GM18508 (cell line): ENCODE results near the gene CGNL1.

Source experiments
- ATAC-seq: cut with Tn5 transposase; IDR thresholded peaks from one replicate; pipeline ENCODE4 v1.9.1; 2021; ENCODE audit warnings: moderate number of reproducible peaks; ENCODE audit not compliant: insufficient read depth, unreplicated experiment

The CGNL1 gene

GRCh38 chr15:57419335-57419734 is 43.0 kb downstream of the CGNL1 start:
- ATAC-seq = no peak

DNA sequence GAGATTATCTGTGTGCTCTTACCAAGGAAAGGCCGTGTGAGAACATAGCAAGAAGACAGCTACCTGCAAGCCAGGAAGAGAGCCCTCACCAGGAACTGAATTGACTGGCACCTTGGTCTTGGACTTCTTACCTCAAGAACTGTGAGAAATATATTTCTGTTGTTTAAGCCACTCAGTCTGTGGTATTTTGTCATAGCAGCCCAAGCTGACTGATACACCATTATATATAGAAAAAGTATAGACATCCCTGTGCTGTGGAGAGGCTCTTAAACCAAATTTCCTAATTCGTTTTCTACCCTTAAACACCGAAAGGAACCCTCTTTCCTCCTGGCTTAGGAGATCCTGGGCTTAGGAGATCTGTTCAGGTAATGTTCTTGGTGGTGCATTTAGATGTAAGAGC is 44.8 kb downstream of the CGNL1 start:
- ATAC-seq = no peak

DNA sequence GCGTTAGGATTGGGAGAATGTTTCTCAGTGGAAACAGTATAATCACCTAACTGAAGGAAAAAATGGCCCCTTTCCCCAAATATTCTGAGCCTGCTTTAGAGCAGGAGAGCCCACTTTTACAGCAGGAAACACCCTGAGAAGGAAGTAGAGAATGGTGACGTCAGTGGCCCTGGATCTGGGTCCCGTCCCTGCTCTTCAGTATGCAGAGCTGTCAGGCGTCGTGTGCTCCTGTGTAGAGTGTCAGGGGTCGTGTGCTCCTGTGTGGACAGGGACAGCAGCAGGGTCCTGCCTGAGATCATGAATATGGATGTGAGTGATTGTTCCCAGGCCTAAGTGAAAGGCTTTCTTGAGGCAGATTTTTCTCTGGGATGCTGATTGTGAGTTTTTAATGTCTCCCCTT is 45.2 kb downstream of the CGNL1 start:
- no peak for ATAC-seq

- ATAC-seq = peak; percentile 94
These were observed 45.9 kb downstream of the CGNL1 start for GRCh38 chr15:57422113-57422754.

- ATAC-seq = no peak
These were observed 47.4 kb downstream of the CGNL1 start for GRCh38 chr15:57423599-57424140.

DNA sequence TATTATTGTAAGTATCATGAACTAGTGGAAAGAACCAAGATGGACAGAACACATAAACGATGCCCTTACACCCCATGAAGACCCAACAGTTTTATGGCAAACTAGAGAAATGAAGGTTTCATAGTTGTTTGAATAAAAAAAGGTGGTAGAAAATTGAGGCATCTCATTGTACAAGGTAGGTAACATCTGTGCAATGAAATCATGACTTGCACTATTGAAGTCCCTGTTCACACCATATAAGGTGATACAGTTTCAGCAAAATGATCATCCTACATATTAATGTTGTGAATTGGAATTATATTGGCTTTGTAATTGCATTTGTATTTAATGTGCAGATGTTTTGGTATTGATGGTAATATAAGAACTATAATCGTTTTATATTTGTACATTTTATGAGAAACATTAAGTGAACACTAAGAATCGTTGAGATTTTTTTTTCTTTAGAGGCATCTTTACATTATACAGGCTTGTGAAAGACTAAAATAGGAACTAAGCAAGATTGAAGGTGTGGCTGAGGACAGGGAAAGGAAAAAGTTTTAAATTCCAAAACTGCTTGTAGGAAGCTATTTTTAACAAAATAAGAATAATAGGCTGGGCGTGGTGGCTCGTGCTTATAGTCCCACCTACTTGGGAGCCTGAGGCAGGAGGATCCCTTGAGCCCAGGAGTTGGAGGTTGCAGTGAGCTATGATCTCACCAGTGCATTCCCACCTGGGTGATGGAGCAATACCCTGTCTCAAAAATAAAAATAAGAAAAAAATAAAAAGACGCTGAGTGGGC is 48.5 kb downstream of the CGNL1 start:
- ATAC-seq = no peak

DNA sequence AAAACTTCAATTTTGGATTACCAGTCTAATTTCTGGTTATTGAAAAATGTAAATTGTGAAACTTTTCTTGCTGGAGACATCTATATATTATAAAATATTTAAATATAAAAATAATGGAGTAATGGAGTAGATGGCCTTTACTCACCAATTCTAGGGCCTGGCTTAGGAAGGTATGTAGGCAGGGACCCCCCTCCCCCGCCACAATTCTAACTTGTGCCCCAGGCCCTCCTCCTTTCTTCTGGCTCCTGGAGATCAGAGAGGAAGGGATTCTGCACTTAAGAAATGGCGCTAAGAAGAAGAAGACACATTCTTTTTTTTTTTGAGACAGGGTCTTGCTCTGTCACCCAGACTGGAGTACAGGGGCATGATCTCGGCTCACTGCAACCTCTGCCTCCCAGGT is 49.5 kb downstream of the CGNL1 start:
- ATAC-seq = no peak

GRCh38 chr15:57427367-57427821 is 51.1 kb downstream of the CGNL1 start:
- ATAC-seq = no peak

DNA sequence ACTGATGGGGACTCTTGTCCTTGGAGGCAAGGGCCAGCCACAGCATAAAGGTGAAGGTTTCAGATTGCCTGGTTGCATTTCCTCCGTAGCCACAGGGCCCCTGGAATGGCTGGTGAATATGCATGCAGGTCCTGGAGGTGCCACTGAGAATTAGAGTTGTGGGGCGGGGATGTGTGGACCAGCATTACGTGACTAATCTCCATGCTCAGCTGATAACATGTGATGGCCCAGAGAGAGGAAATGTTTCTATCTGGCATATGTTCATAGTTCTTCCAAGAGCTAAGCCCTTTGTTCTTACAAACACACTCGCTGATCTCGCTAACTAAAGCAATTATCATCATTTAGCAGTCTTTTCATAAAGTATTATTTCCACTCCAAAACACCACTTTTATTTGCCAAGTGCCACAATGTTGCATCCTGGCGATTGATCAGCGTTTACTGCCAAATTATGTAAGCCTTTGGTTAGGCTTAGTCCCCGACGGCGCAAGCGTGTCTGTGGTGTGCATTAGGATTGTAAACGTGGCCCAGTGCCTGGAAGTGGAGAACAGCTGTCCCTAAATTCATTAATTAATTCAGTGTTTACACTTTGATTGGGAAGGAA is 55.9 kb downstream of the CGNL1 start:
- ATAC-seq = no peak

DNA sequence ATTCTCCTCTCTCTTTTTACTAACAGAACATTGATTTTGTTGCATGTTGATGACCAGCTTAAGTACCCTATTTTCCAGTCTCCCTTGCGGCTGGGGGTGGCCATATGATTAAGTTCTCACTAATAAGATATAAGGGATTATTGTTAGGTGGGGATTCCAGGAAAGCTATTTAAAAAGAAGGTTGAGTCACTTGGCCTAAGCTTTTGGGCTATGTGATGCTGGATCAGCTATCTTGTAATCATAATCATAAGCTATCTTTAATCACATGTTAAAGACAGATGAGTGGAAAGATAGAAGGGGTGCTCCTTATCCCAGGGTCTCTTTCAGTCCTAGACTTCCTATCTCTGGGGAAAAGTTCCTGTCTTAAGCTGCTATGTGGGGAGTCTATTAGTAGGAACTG is 59.9 kb downstream of the CGNL1 start:
- ATAC-seq = no peak

- no peak for ATAC-seq
These were observed 60.7 kb downstream of the CGNL1 start for GRCh38 chr15:57436961-57437360.

DNA sequence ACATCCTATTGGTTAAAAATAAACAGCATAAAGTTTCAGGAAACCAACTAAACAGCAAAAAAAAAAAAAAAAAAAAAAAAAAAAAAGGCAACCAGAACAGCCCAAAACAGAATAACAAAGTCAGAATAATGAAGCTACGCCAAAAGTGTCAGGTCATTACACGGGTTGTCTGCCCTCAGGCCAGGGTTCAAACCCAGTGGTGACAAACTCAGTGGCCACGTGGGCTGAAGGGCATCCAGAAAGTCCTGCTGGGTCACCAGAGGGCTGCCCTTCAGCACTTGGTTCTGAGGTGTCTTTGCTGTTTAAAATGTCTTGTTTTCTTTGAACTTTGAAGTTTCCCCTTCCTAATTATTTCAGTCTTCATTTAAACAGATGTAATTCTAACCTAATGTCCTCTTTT is 61.3 kb downstream of the CGNL1 start:
- ATAC-seq = no peak

- no peak for ATAC-seq
These were observed 61.9 kb downstream of the CGNL1 start for GRCh38 chr15:57438166-57438565.

GRCh38 chr15:57439128-57440027 is 63.1 kb downstream of the CGNL1 start:
- ATAC-seq = no peak

GRCh38 chr15:57440167-57440566 is 63.9 kb downstream of the CGNL1 start:
- no peak for ATAC-seq

DNA sequence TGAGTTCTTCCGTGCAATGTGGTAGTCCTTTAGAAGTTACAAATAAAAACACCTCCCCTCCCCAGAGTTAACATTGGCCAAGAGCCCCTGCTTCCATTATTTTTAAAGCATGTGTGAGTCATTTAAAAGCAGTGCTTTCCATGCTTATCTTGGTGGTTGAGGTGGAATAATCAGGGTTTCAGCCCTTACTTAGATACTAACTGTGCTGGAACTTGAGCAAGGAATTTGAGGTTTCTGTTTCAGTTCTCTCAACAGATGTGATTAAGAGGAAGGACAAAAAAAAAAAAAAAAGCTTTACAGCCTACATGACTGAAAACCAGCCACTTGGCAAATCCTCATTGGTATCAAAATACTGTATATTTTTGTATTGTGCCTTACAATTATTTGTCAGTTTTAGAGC is 64.5 kb downstream of the CGNL1 start:
- ATAC-seq = no peak

DNA sequence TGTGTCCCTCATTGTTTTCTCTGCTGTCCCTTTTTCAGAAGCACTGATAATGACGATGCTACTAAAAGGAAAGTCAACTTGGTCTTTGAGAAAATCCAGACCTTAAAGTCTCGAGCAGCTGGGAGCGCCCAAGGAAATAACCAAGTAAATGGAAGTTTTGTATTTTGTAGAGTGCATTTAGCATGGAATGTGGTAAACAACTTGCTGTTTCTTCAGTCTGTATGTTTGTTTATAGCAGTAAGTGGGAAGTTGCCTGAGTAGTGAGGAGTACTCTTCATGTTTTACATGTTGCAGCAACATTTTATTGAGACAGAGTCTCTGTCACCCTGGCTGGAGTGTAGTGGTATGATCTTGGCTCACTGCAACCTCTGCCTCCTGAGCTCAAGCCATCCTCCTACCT is 66.0 kb downstream of the CGNL1 start:
- ATAC-seq = no peak

DNA sequence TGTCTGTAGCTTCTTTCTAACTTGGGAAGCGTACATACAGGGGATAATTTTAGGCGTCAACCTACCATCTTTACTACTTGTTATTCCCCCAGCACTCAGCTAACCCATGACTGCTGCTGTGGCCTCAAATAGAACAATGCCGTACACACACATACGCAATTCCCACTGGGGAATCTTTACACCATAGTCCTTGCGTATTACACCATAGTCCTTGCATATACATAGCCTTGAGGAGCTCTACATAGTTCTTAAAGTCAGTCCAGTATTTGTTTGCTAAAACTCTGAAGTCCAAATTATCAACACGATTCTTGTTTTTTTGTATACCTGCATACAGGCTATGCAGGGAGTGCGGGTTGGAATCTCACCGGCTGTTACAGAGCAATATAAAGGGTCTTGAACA is 67.2 kb downstream of the CGNL1 start:
- ATAC-seq = no peak

GRCh38 chr15:57444877-57445513 is 68.7 kb downstream of the CGNL1 start:
- ATAC-seq = no peak

GRCh38 chr15:57445872-57446271 is 69.6 kb downstream of the CGNL1 start:
- no peak for ATAC-seq
